GM12878 (cell line): ENCODE results near the gene ITGAD. TPM values are rescaled to one million over a fixed set of nuclear protein-coding genes. Genes with fewer than 3 reads are reported as not detected.

Experiments
- CBFB ChIP-seq: IDR thresholded peaks from 2 replicates; pipeline ENCODE4 v1.6.1; 2016; ENCODE audit warnings: antibody characterized with exemption, low read depth
- CBX3 ChIP-seq: fragments of 200-600 bp; sonication (generic); IDR thresholded peaks from 2 replicates; pipeline ENCODE4 v1.6.1; 2016; ENCODE audit warnings: low read depth, borderline replicate concordance
- CTCF ChIP-seq, 3 experiments: IDR thresholded peaks in 2 of 3; conservative IDR thresholded peaks in 1 of 3; 2 replicates each; pipeline ENCODE4 v1.5.1; 2011; ENCODE audit warnings: low read depth in 3 of 3, low read length in 3 of 3, mild to moderate bottlenecking in 3 of 3, control low read depth in 2 of 3, moderate library complexity in 2 of 3, inconsistent platforms in 1 of 3, mixed read lengths in 1 of 3; ENCODE audit not compliant: control insufficient read depth in 2 of 3, insufficient read depth in 1 of 3; ENCODE audit errors: extremely low read depth in 1 of 3
- EP300 ChIP-seq, 2 experiments: fragments of 150-350 bp in 1 of 2; IDR thresholded peaks; 2 replicates each; pipeline ENCODE4 v1.6.1; 2011 to 2012; ENCODE audit warnings: low read depth in 2 of 2, low read length in 2 of 2, borderline replicate concordance in 1 of 2, improper control_type of control experiment in 1 of 2, inconsistent platforms in 1 of 2; ENCODE audit not compliant: control insufficient read depth in 1 of 2
- GABPA ChIP-seq: IDR thresholded peaks from 2 replicates; pipeline ENCODE4 v1.6.1; 2014; ENCODE audit warnings: antibody characterized with exemption, low read depth, mild to moderate bottlenecking, inconsistent platforms
- HCFC1 ChIP-seq: fragments of 150-350 bp; IDR thresholded peaks from 2 replicates; pipeline ENCODE4 v1.6.1; 2014; ENCODE audit warnings: low read length
- HDGF ChIP-seq: fragments of 450-650 bp; IDR thresholded peaks from 2 replicates; pipeline ENCODE4 v1.6.1; 2016; ENCODE audit warnings: antibody characterized with exemption
- IRF5 ChIP-seq: fragments of 450-650 bp; IDR thresholded peaks from 2 replicates; pipeline ENCODE4 v1.6.1; 2017; ENCODE audit warnings: borderline replicate concordance
- LARP7 ChIP-seq: fragments of 450-650 bp; IDR thresholded peaks from 2 replicates; pipeline ENCODE4 v1.6.1; 2017; ENCODE audit warnings: mild to moderate bottlenecking
- MAX ChIP-seq: IDR thresholded peaks from 2 replicates; pipeline ENCODE4 v1.6.1; 2012; ENCODE audit warnings: low read depth, low read length, improper control_type of control experiment
- POLR2AphosphoS5 ChIP-seq: IDR thresholded peaks from 2 replicates; pipeline ENCODE4 v1.6.1; 2011; ENCODE audit warnings: mild to moderate bottlenecking, low read length, inconsistent platforms
- SMARCA5 ChIP-seq: fragments of 450-650 bp; IDR thresholded peaks from 2 replicates; pipeline ENCODE4 v1.6.1; 2017; ENCODE audit warnings: mild to moderate bottlenecking
- SREBF1 ChIP-seq: IDR thresholded peaks from 2 replicates; pipeline ENCODE4 v1.6.1; 2012; ENCODE audit warnings: mild to moderate bottlenecking, low read length
- ZBTB40 ChIP-seq: fragments of 450-650 bp; IDR thresholded peaks from 2 replicates; pipeline ENCODE4 v1.6.1; 2016; ENCODE audit warnings: mild to moderate bottlenecking, moderate library complexity, borderline replicate concordance
- ZNF207 ChIP-seq: fragments of 450-650 bp; IDR thresholded peaks from 2 replicates; pipeline ENCODE4 v1.6.1; 2014; ENCODE audit warnings: antibody characterized with exemption, mild to moderate bottlenecking, borderline replicate concordance
- polyA plus RNA-seq, 11 experiments: library from polyadenylated mRNA; depleted of rRNA in 4 of 11; unstranded in 6 of 11; stranded (reverse) in 5 of 11; fragments of >200 nt; fragmentation: Nextera tagmentation in 4 of 11; fragmentation: Illumina TruSeq in 1 of 11; extraction: Ambion mirVana in 4 of 11; extraction: Trizol in 1 of 11; gene quantifications; 1 replicate in 1 of 11; 2 replicates in 10 of 11; pipeline versions ENCODE4 v1.2.1 to v1.2.3, GENCODE V29; 2011 to 2016; ENCODE audit warnings: inconsistent platforms in 2 of 11, missing spikeins in 2 of 11, low read depth in 1 of 11
- total RNA-seq, 4 experiments: library from RNA; depleted of rRNA in 3 of 4; stranded (reverse); fragments of >200 nt in 3 of 4; fragmentation: Illumina TruSeq in 1 of 4; extraction: Trizol in 1 of 4; gene quantifications; 2 replicates each; pipeline versions ENCODE4 v1.2.1 to v1.2.3, GENCODE V29; 2013 to 2021
- TF ChIP-seq, protein P1 (sequence below): fragments of 450-650 bp; IDR thresholded peaks from 2 replicates; pipeline ENCODE4 v1.6.1; 2017; ENCODE audit warnings: antibody characterized with exemption, mild to moderate bottlenecking, moderate library complexity
- TF ChIP-seq, protein P2 (sequence below): fragments of 450-650 bp; IDR thresholded peaks from 2 replicates; pipeline ENCODE4 v1.6.1; 2014; ENCODE audit warnings: mild to moderate bottlenecking

The ITGAD gene
- total and polyA plus RNA-seq, 10 of the 15 experiments (the other 5 are each of a cell fraction or from before 2014, with no cell fraction given) = 0.29 to 4.0 (median 1.2) TPM

DNA sequence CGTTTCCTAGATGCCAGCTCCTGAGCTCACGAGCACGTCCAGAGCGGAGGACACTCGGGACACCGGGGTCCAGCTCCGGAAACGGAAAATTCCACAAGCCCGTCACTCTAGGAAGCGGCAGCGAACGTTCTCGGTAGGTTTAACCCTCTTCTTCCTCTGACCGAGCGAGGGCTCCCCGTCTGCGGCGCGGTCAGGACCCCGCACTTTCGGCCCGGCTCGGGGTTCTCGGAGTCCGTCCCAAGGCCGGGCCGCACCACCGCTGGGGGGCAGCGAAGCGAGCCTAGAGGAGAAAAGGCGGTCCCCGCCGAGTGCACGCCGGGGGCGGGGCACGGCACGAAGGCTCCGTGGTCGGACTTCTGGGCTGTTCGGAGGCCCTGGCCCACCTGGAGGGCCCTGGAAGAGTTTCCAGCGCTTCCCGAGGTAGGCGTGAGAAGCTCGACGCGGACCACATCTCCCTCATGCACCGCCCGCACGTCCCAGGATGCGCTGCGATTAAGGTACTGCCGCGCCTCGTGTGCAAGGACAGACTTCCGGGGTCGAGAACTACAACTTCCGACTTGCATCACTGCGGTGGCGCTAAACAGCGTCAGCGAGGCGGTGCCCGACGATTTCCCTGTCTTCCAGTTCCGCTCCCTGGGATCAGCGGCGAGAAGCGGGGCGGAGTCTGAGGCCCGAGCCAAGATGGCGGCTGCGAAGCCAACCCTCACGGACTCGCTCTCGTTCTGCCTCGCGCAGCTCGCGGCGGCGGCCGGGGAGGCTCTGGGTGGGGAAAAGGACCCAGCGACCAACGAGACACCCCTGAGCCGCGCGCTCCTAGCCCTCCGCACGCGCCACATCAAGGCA is 65.9 kb downstream of the ITGAD start, which contains the start of gene ARMC5 (continued):
- TF ChIP-seq CTCF (IDR thresholded peaks at IDR 0.05 in 2 of 3, conservative IDR thresholded peaks at IDR 0.05 in 1 of 3; ENCODE audit: control insufficient read depth in 2 of 3, extremely low read depth in 1 of 3, insufficient read depth in 1 of 3, low read depth in 3 of 3, low read length in 3 of 3) (peak; percentile 48 to 71 (median 67)), SMARCA5 (peak; percentile 91), EP300 (IDR thresholded peaks at IDR 0.05; ENCODE audit: borderline replicate concordance in 1 of 2, control insufficient read depth in 1 of 2, low read depth in 2 of 2, low read length in 2 of 2) (0 out of 4 replicates have a peak, but pooled peaks of 1 of the 2 experiments have one; percentile 9), GABPA (peak; percentile 86), IRF5 (no peak), SREBF1 (peak; percentile 48; the same call in 1 of the 2 replicates), LARP7 (peak; percentile 64; the same call in 1 of the 2 replicates), CBFB (peak; percentile 37; the same call in 1 of the 2 replicates), ZNF207 (peak; percentile 98), MAX (peak; percentile 89; the same call in 1 of the 2 replicates), ZBTB40 (peak; percentile 88), HDGF (peak; percentile 92), CBX3 (no peak), HCFC1 (peak; percentile 91), POLR2AphosphoS5 (peak; percentile 94)
- TF ChIP-seq, protein P1, sequence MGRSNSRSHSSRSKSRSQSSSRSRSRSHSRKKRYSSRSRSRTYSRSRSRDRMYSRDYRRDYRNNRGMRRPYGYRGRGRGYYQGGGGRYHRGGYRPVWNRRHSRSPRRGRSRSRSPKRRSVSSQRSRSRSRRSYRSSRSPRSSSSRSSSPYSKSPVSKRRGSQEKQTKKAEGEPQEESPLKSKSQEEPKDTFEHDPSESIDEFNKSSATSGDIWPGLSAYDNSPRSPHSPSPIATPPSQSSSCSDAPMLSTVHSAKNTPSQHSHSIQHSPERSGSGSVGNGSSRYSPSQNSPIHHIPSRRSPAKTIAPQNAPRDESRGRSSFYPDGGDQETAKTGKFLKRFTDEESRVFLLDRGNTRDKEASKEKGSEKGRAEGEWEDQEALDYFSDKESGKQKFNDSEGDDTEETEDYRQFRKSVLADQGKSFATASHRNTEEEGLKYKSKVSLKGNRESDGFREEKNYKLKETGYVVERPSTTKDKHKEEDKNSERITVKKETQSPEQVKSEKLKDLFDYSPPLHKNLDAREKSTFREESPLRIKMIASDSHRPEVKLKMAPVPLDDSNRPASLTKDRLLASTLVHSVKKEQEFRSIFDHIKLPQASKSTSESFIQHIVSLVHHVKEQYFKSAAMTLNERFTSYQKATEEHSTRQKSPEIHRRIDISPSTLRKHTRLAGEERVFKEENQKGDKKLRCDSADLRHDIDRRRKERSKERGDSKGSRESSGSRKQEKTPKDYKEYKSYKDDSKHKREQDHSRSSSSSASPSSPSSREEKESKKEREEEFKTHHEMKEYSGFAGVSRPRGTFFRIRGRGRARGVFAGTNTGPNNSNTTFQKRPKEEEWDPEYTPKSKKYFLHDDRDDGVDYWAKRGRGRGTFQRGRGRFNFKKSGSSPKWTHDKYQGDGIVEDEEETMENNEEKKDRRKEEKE = no peak
- TF ChIP-seq, protein P2, sequence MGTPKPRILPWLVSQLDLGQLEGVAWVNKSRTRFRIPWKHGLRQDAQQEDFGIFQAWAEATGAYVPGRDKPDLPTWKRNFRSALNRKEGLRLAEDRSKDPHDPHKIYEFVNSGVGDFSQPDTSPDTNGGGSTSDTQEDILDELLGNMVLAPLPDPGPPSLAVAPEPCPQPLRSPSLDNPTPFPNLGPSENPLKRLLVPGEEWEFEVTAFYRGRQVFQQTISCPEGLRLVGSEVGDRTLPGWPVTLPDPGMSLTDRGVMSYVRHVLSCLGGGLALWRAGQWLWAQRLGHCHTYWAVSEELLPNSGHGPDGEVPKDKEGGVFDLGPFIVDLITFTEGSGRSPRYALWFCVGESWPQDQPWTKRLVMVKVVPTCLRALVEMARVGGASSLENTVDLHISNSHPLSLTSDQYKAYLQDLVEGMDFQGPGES = peak; percentile 61; the same call in 1 of the 2 replicates
